A172 (cell line): Measurements from ENCODE around the gene PALLD. TPM values are rescaled to one million over a fixed set of nuclear protein-coding genes. Genes with fewer than 3 reads are reported as not detected.
A peak's percentile ranks its signal among the peaks of the same experiment; 100 is the strongest.
"Not testable (repeated sequence)": the region's sequence is repeated elsewhere in the genome, so short reads cannot be mapped to it uniquely, and the experiment has no call there.

Experiments used
- DNase-seq: peaks from one replicate; pipeline ENCODE4 v3.0.0-alpha.2; 2015; ENCODE audit warnings: low spot score
- total RNA-seq: library from RNA; depleted of rRNA; stranded (reverse); fragments of >200 nt; shearing (Covaris generic); gene quantifications from 2 replicates; pipeline ENCODE4 v1.2.3, GENCODE V29; 2014

Gene PALLD
- total RNA-seq, 1 experiment from 2014 or later: 17.9 TPM

GRCh38 chr4:168702581-168703087 lies 205.8 kb downstream of the PALLD start:
- DNase-seq: not testable (repeated sequence)

DNA sequence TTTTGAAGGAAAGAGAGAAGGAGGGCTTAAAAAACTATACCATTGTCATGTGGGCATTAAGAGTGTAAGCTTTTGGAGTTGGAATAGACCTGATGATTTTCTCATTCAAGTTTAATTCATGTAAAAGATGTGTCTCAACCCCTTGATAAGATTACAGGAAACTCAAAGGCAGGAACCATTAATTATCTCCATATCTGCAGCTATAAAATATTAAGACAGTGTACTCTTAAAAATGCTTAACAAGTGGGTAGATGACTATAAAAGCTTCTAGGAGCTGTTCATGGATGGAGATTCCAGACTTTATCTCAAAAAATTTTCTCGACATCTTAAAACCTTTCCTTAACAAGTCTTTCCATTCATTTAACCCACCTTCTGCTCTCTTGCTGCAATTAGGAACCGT lies 208.3 kb downstream of the PALLD start:
- no peak for DNase-seq

- peak; percentile 27 for DNase-seq
These were observed 210.4 kb downstream of the PALLD start for GRCh38 chr4:168707205-168707604.

DNA sequence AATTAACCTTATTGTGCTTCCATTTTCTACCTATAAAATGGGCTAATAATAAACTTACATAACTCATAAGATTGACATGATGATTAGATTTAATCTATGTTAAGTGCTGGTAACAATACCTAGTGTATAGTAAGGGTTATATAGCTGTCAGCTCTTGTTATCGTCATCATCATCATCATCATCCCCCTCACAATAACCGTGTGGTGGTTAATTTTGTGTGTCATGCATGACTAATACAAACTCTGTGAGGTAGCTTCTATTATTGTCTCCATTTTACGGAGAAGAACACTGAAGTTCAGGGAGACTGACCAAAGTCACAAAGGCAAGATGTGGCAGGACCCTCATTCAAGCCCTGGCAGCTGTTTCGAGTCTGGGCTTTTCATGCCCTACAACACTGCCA lies 211.3 kb downstream of the PALLD start:
- DNase-seq: peak; percentile 35

- DNase-seq: peak; percentile 27
These were observed 213.6 kb downstream of the PALLD start for GRCh38 chr4:168710353-168710946.

DNA sequence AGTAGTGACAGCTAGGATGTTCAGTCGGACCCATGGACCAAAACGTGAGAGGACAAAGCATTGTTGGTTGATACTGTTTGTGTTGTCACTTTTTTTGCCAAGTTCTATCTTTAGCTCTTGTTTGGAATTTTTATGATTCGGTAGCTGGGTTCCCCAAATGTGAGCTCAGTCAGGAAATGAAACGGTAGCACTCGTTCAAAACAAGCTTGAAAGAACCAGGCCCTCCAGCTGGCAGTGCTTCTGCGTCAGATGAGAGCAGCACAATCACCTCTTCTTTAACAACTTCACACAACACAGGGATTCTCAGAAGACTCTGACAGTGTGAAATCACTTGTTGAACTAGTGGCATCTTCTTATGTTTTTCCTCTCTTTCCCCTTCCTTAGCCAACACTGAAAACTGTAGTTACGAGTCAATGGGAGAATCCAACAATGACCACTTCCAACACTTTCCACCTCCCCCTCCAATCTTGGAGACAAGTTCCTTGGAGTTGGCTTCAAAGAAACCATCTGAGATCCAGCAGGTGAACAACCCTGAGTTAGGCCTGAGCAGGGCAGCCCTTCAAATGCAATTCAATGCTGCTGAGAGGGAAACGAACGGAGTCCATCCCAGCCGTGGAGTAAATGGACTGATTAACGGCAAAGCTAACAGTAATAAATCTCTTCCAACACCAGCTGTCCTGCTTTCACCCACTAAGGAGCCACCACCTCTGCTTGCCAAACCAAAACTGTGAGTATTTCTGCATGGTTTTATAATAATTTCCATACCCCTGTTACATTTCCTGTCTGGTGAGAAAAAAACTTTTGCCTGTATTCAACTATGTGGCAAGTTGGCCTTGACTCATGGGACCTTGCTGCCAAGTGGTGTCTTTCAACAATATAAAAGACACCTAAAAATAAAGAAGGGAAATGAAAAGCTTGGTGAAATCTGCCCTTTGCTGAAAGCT lies 214.6 kb downstream of the PALLD start:
- DNase-seq: peak; percentile 8

DNA sequence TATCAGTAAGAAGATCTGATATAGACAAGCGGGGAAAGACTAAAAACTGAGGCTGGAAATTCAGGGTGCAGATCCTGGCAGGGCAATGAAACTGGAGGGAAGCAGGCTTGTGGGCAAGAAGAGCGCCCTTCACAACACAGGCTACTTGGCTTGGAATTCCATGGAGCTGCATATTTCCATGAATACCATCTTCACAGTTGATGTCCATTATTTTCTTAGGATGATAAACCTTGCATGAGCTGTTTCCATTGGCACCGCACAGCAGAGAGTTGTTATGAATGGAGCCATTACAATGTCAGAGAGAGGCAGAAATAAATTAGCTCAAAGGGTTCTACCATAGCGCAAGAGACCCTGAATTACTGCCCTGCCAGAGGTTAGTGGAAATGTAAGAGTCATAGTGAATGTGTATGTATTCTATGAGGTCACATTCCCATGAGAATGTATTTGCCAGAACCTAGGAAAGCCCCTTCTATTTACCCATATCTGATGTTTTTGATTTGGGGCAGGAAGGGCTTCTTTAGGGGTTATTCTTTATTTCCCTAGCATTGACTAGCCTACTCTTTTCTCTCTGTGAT lies 215.6 kb downstream of the PALLD start:
- no peak for DNase-seq

DNA sequence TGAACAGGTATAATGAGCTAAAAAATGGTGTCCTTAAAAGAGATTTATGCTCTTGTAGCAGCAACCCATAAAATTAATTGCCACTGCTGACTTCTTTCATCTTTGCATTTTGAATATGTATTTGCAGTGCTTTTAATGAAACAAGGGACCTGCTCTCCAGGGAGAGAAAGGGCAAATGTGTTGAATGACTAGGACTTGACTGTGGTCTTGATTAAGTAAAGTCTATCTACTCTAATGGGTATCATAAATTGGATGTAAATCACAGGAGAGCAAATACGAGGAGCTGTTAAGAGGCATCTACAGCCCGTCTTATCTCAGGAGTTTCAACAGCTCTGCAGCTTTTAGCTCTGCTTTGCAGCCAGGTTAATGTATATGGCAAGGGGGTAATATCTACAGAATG lies 216.4 kb downstream of the PALLD start:
- no peak for DNase-seq

DNA sequence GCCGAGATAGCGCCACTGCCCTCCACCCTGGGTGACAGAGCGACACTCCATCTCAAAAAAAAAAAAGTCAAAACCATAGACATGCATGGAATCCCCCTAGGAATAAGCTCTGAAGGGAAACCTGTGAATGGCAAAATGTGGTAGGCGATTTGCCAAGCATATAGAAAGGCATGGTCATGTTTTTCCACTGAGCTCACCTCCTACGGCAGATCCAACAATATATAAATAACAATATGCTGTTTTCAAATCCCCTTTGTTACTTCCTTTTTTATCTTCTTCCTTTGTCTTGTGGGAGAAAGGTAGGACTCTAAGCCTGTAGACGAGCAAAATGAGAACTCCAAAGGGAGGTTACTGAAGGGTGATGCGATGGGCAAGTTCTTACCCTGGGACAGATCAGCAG lies 219.0 kb downstream of the PALLD start:
- no peak for DNase-seq

DNA sequence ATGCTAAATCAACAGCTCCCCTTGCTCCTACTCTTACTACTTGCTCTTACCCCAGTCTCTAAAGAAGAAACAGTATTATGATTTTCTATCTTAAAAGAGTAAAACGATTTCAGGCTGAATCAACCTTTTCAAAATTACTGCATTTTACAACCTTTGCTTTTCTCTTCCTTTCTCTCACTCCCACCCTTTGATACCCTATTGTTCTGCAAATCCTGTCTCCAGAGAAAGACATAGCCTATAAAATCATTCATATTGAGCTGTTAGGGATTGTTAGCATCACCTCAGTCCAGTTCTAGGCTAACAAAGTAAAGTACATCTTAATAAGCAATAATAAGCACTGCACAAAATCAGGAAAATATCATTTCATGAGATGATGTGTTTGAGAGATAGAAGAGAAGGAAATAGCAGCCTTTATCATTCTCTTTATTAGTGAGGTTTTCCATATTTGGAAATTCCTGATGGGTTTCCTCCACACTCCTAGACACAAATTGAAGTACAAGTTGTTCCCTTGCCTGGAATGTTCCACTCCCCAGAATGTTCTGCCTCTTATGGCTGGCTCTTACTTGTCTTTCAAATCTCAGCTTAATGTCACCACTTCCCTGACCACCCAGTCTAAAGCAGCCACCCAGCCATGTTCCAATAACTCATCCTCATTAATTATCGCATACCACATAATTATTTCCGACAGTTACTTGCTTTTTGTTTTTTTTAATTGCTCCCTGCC lies 219.7 kb downstream of the PALLD start:
- DNase-seq: no peak

- DNase-seq: no peak
These were observed 221.0 kb downstream of the PALLD start for GRCh38 chr4:168717847-168718246.

GRCh38 chr4:168719725-168720124 lies 222.9 kb downstream of the PALLD start:
- DNase-seq: no peak

- no peak for DNase-seq
These were observed 223.6 kb downstream of the PALLD start for GRCh38 chr4:168720396-168720900.

DNA sequence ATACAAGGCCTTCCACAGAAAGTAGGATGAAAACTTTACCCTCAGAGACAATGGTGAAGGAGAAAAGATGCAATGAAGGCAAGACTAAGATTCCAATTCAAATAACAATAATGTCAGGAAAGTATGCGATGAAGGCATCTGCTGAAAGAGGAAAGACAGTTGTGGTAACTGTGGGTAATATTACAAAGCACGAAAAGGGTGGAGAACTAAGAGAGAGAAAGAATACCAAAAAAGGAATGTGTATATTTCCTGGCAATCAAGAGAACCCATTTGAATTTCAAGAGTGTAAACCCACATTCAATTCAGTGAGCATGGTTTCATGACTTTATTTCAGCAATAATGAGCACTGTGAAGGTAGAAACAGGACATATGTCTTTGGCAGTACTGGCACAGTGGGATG lies 225.5 kb downstream of the PALLD start:
- no peak for DNase-seq

DNA sequence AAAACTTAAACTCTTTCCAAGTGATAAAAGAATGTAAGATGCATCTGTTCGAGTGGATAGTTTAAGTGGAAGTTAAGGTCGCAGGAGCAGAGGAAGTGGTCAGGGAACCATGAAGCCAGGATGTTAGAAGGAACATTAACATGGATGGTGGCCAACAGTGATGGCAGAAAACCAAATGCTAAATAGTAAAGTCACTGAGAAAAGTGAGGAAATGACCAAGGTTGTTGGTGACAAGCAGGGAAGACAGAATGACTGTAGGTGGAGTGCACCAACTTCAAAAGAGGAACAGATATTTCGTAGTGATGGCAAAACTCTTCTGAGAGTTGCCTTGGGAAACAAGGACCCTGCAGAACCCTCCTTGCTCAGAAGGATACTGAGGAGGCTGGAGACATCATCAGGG lies 226.2 kb downstream of the PALLD start:
- peak; percentile 58 for DNase-seq

DNA sequence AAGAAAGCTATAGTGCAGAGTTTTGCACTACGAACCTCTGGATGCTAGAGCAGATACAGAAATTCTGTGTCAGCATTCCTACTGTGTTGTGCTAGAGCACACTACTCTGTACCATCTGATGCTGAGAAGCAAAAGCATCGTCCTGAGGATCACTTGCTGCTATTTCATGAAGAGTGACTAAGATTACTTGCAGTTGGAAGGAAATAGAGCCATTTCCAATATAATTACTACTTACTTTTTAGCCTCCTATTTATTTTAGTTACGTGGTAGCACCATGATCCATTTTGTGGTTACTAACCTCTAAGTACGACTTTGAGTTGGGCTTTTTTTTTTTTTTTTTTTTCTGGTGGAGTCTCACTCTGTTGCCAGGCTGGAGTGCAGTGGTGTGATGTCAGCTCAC lies 226.7 kb downstream of the PALLD start:
- no peak for DNase-seq

DNA sequence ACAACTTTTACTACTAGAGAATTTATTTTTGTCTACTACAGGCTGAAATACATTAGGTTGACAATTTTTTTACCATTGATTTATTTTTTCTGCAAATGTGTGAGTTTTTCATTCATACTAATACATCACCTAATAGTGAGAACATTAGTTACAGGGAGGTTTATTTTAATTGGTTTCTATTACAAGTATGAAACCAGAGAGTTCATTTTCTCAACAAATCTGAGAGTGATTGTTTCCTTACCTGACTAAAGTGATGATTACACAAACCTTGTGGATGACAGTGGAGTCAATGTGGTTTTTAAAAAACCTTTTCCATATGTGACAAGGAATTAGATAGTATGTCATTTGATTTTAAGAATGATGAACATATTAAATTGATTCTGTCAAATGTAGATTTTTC lies 227.4 kb downstream of the PALLD start:
- no peak for DNase-seq

DNA sequence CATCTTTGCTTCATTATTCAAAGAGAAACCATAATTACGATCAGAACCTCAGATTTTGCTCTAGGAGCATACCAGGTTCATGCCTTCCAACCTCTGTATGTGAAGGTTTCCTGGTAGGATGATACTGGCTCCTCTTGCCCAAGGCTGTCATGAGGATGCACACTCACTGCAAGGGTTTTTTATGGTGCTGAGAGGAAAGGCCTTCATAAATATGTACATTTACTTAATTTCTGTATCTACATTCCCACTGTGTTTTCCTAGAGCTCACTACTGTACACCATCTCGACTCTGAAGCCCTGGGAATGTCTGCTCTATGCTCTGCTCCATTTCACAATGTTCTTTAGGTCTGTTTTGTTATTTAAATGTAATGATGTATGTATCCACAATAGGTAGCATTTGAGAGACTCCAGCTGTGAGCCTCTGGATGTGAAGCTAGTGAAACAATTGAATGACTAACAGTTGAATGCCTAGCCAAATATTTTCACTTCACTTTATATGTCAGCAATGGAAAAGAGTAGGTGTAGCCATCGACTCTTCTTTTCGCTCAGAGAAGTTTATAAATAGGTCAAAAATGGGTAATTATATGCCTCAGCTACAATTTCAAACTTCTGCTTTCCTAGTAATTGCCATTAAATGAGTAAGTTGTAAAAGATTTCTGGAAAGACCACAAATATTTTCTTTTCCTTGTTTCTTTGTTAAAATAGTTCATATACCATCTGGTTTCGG lies 228.0 kb downstream of the PALLD start:
- DNase-seq: no peak

DNA sequence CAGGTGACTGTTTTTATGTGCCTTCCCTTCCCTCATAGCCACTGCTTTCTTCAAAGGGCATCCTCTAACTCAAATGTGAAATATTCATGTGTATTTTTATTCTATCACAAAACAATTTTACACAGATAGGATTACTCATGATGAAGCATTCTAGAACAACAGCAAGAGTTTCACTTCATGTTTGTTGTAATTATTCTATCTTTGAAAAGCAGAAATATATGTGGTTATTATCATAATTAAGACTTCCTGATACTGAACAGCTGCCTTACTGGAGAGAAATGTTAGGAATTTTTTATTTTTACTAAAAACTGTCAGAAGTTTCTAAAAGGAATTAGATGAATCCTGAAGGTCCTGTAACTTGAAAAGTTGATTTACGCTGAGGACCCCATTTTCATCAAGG lies 229.1 kb downstream of the PALLD start:
- DNase-seq: no peak

DNA sequence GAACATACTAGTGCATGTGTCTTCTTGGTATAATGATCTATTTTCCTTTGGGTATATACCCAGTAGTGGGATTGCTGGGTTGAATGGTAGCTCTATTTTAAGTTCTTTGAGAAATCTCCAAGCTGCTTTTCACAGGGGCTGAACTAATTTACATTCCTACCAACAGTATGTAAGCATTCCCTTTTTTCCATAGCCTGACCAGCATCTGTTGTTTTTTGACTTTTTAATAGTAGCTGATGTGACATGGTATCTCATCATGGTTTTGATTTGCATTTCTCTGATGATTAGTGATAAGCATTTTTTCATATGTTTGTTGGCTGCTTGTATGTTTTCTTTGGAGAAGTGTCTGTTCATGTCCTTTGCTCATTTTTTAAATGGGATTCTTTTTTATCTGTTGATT lies 230.3 kb downstream of the PALLD start:
- DNase-seq: not testable (repeated sequence)

DNA sequence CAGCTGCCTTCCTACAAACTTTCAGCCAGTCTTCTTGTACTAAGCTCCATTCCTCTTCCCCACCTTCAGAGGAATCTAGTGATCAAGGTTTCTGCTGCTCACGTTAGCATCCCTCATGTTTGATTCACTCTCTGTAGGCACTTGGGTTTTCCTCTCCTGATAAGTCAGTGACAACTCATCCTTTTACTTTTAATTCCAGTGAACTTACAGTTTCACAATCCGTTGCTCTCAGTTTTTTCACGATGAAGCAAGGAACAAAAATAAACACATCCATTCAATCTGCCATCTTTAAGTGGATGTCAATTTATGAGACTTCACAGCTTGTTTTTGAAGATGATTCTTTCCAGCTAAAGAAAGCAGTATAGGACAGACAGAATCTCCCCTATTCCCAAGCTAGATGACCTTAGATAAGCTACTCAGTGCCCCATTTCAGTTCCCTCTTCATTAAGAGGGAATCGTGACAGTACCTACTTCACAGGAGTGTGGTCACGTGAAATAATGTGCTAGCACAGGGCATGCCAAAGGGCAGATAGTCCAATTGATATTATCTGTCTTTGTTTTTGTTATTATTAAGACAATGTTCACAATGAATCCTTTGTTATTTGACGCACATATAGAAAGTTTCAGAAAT lies 234.3 kb downstream of the PALLD start:
- no peak for DNase-seq
